GM12891 (cell line): ENCODE measurements around the gene PDIA5.

ENCODE experiments used
- POLR2AphosphoS5 ChIP-seq: IDR thresholded peaks from 2 replicates; pipeline ENCODE4 v1.6.1; 2011; ENCODE audit warnings: low read depth, low read length, control low read depth
- TAF1 ChIP-seq: IDR thresholded peaks from 2 replicates; pipeline ENCODE4 v1.6.1; 2011; ENCODE audit warnings: low read depth, low read length, control low read depth

DNA sequence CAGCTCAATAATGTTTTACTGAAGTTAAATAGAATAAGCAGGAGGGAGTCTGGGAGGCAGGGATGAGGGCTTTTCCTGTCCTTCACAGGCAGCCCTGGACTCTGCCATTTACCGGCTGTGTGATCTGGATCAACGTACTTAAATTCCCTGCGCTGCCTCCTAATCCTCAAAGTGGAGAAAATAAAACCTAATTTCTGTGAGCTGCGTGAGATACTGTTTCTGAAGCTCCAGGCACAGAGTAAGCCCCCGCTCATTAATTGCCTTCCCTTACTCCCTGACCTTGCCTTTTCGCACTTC lies 278 bp upstream of the PDIA5 start:
- TF ChIP-seq POLR2AphosphoS5 (no peak), TAF1 (no peak)
